Measurements from ENCODE around the gene XXYLT1. TPM values are rescaled to one million over a fixed set of nuclear protein-coding genes. Genes with fewer than 3 reads are reported as not detected.
A peak's percentile ranks its signal among the peaks of the same experiment; 100 is the strongest.

Gene XXYLT1
- total RNA-seq, 4 donors from 2014 or later = 9.6 to 17.7 (median 13.2) TPM

DNA sequence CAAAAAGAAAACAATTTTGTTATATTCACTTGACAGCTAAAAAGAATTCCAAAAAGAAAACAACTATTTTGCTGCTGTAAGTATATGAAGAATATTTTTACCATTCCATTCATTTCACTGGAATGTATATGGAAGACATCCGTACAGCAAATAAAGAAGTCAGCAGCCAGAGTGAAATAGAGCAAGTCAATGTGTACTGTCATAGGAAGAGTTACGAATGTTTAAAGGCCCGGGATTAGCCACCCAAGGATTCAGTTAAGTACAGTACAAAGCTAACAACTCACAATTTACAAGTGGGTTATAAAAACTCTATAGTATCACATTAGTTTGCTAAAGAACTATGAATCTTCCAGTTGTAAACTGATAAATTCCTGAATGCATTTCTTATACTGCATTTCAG lies 14.4 kb upstream of the XXYLT1 start:
- Histone ChIP-seq H3K4me1 (no peaks in the 10 kb centered on the region), H3K27ac (no peak overlapping the region), H3K36me3 (peaks cover 0 to 68% (median 0%) of the 10 kb centered on the region in 3 donors), H3K27me3 (no peaks in the 10 kb centered on the region), H3K4me3 (no peak overlapping the region), H3K9me3 (no peaks in the 10 kb centered on the region)
- WGBS, 2 donors = 86 to 87% methylated on average over 3 of the region's 3 CpGs
- DNase-seq (ENCODE audit: low spot score in 2 of 2) = no peak
- no peak for TF ChIP-seq EP300 (IDR thresholded peaks at IDR 0.05)
- TF ChIP-seq, protein P1, sequence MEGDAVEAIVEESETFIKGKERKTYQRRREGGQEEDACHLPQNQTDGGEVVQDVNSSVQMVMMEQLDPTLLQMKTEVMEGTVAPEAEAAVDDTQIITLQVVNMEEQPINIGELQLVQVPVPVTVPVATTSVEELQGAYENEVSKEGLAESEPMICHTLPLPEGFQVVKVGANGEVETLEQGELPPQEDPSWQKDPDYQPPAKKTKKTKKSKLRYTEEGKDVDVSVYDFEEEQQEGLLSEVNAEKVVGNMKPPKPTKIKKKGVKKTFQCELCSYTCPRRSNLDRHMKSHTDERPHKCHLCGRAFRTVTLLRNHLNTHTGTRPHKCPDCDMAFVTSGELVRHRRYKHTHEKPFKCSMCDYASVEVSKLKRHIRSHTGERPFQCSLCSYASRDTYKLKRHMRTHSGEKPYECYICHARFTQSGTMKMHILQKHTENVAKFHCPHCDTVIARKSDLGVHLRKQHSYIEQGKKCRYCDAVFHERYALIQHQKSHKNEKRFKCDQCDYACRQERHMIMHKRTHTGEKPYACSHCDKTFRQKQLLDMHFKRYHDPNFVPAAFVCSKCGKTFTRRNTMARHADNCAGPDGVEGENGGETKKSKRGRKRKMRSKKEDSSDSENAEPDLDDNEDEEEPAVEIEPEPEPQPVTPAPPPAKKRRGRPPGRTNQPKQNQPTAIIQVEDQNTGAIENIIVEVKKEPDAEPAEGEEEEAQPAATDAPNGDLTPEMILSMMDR (IDR thresholded peaks at IDR 0.05) = no peak
- no peak for TF ChIP-seq POLR2A (IDR thresholded peaks at IDR 0.05)

GRCh38 chr3:195284842-195285241 lies 13.9 kb upstream of the XXYLT1 start:
- TF ChIP-seq POLR2A (IDR thresholded peaks at IDR 0.05) = no peak
- TF ChIP-seq EP300 (IDR thresholded peaks at IDR 0.05) = no peak
- TF ChIP-seq, protein P1 (IDR thresholded peaks at IDR 0.05) = no peak
- Histone ChIP-seq H3K27ac (no peak overlapping the region), H3K9me3 (no peaks in the 10 kb centered on the region), H3K27me3 (no peaks in the 10 kb centered on the region), H3K4me3 (no peak overlapping the region), H3K36me3 (peaks cover 0 to 63% (median 0%) of the 10 kb centered on the region in 3 donors), H3K4me1 (no peaks in the 10 kb centered on the region)
- DNase-seq (ENCODE audit: low spot score in 2 of 2) = no peak
- WGBS, 2 donors = 92 to 93% methylated on average over 3 of the region's 3 CpGs

- Histone ChIP-seq H3K9me3 (no peaks in the 10 kb centered on the region), H3K36me3 (peaks cover 0 to 58% (median 0%) of the 10 kb centered on the region in 3 donors), H3K27me3 (no peaks in the 10 kb centered on the region), H3K4me3 (no peak overlapping the region), H3K4me1 (no peaks in the 10 kb centered on the region), H3K27ac (no peak overlapping the region)
- DNase-seq (ENCODE audit: low spot score in 2 of 2) = no peak
- 74 to 86% methylated on average over 8 of the region's 8 CpGs for WGBS, 2 donors
- TF ChIP-seq POLR2A (IDR thresholded peaks at IDR 0.05) (no peak), EP300 (IDR thresholded peaks at IDR 0.05) (no peak)
- TF ChIP-seq, protein P1 (IDR thresholded peaks at IDR 0.05) = no peak
These were observed 12.0 kb upstream of the XXYLT1 start for GRCh38 chr3:195282961-195283360.

- Histone ChIP-seq H3K36me3 (peaks cover 0 to 21% (median 0%) of the 10 kb centered on the region in 3 donors), H3K4me1 (peaks cover 0 to 17% (median 13%) of the 10 kb centered on the region in 4 donors), H3K27ac (no peak overlapping the region), H3K9me3 (no peaks in the 10 kb centered on the region), H3K4me3 (no peak overlapping the region), H3K27me3 (no peaks in the 10 kb centered on the region)
- TF ChIP-seq, protein P1 (IDR thresholded peaks at IDR 0.05) = no peak
- TF ChIP-seq POLR2A (IDR thresholded peaks at IDR 0.05) (no peak), EP300 (IDR thresholded peaks at IDR 0.05) (no peak)
- WGBS, 2 donors = 27 to 41% methylated on average over 1 of the region's 1 CpG
- DNase-seq (ENCODE audit: low spot score in 2 of 2) = no peak
These were observed 3.5 kb upstream of the XXYLT1 start for GRCh38 chr3:195274259-195274966.

GRCh38 chr3:195271410-195272243 lies 668 bp upstream of the XXYLT1 start:
- Histone ChIP-seq H3K27me3 (no peaks in the 10 kb centered on the region), H3K36me3 (no peaks in the 10 kb centered on the region), H3K4me3 (peak overlapping the region; percentile 62 to 91 (median 76)), H3K9me3 (no peaks in the 10 kb centered on the region), H3K4me1 (peaks cover 0 to 26% (median 17%) of the 10 kb centered on the region in 4 donors), H3K27ac (peak overlapping the region; percentile 25 to 90 (median 81))
- WGBS, 2 donors = 0 to 1% methylated on average over 13 to 30 of the region's 30 CpGs
- peak; percentile 73 to 74 for DNase-seq (ENCODE audit: low spot score in 2 of 2)
- TF ChIP-seq EP300 (IDR thresholded peaks at IDR 0.05) (peak in 1 of 2 donors; percentile 63), POLR2A (IDR thresholded peaks at IDR 0.05) (no peak)
- TF ChIP-seq, protein P1 (IDR thresholded peaks at IDR 0.05) = peak; percentile 88 to 97 (median 95)

Measured in tibial nerve (tissue), 4 donors.